Middle frontal gyrus (tissue), 1 donor: Measurements from ENCODE around the gene STK24.
A peak's percentile ranks its signal among the peaks of the same experiment; 100 is the strongest.
"Not testable (repeated sequence)": the region's sequence is repeated elsewhere in the genome, so short reads cannot be mapped to it uniquely, and the experiment has no call there.

Experiments
- DNase-seq: peaks from one replicate; pipeline ENCODE4 v3.0.0-alpha.2; 2015; ENCODE audit warnings: low spot score; ENCODE audit errors: extremely low spot score

STK24 gene

GRCh38 chr13:98576963-98577835 lies at the start of gene STK24:
TSS of gene STK24 (minus strand) at chr13:98577107. CDS start at chr13:98576786, 321 bp downstream.
- peak; percentile 28 for DNase-seq

GRCh38 chr13:98626298-98626935 lies 49.5 kb upstream of the STK24 start:
- DNase-seq, result no peak

- not testable (repeated sequence) for DNase-seq
These were observed 47.7 kb upstream of the STK24 start for GRCh38 chr13:98624589-98624988.

GRCh38 chr13:98622931-98623331 lies 46.0 kb upstream of the STK24 start:
- DNase-seq, result no peak

- DNase-seq, result no peak
These were observed 42.6 kb upstream of the STK24 start for GRCh38 chr13:98619556-98619955.

GRCh38 chr13:98615595-98615994 lies 38.7 kb upstream of the STK24 start:
- DNase-seq, result not testable (repeated sequence)

- no peak for DNase-seq
These were observed 36.7 kb upstream of the STK24 start for GRCh38 chr13:98613591-98613990.

- no peak for DNase-seq
These were observed 32.8 kb upstream of the STK24 start for GRCh38 chr13:98609756-98610155.

GRCh38 chr13:98606296-98606695 lies 29.4 kb upstream of the STK24 start:
- DNase-seq, result no peak

- no peak for DNase-seq
These were observed 22.8 kb upstream of the STK24 start for GRCh38 chr13:98599502-98600328.

GRCh38 chr13:98598043-98598442 lies 21.1 kb upstream of the STK24 start:
- no peak for DNase-seq

- DNase-seq, result no peak
These were observed 18.2 kb upstream of the STK24 start for GRCh38 chr13:98595134-98595533.

- DNase-seq, result no peak
These were observed 15.4 kb upstream of the STK24 start for GRCh38 chr13:98592362-98592732.

- no peak for DNase-seq
These were observed 14.9 kb upstream of the STK24 start for GRCh38 chr13:98591721-98592361.

GRCh38 chr13:98590471-98590870 lies 13.6 kb upstream of the STK24 start:
- not testable (repeated sequence) for DNase-seq

GRCh38 chr13:98589516-98589915 lies 12.6 kb upstream of the STK24 start:
- DNase-seq, result not testable (repeated sequence)

- DNase-seq, result no peak
These were observed 9.8 kb upstream of the STK24 start for GRCh38 chr13:98586400-98587345.

- DNase-seq, result no peak
These were observed 9.0 kb upstream of the STK24 start for GRCh38 chr13:98585946-98586345.

GRCh38 chr13:98585398-98585754 lies 8.5 kb upstream of the STK24 start:
- no peak for DNase-seq

- no peak for DNase-seq
These were observed 7.9 kb upstream of the STK24 start for GRCh38 chr13:98584668-98585397.
